Common myeloid progenitor, CD34-positive (primary cell): ENCODE results near the gene MCTP2.

Experiments
- CTCF ChIA-PET: fragments of 350-600 bp; sonication (Branson Sonifier 250); formaldehyde crosslinking; loops from one replicate; lab custom pipeline; 2021; ENCODE audit warnings: antibody characterized with exemption; lab: Charles Lee
- POLR2A ChIA-PET: fragments of 350-600 bp; sonication (Branson Sonifier 250); formaldehyde crosslinking; loops from one replicate; lab custom pipeline; 2021; ENCODE audit warnings: antibody characterized with exemption; lab: Charles Lee
- DNase-seq, 3 donors: peaks; one replicate each; pipeline versions ENCODE4 v3.0.0 to v3.0.0-alpha.2; 2013
- H3K27ac ChIP-seq, 2 experiments: 1 replicate in 1 of 2; 2 replicates in 1 of 2; pipeline ENCODE4 v1.7.0; 2013; ENCODE audit warnings: inconsistent platforms in 2 of 2, low read length in 2 of 2, mild to moderate bottlenecking in 2 of 2, low read depth in 1 of 2, moderate library complexity in 1 of 2; ENCODE audit not compliant: severe bottlenecking in 2 of 2, insufficient read depth in 1 of 2, poor library complexity in 1 of 2
- H3K27me3 ChIP-seq, 5 experiments: replicated peaks in 2 of 5; 1 replicate in 3 of 5; 2 replicates in 2 of 5; pipeline versions ENCODE4 v1.6.1 to v1.7.0; 2013; ENCODE audit warnings: low read length in 4 of 5, mild to moderate bottlenecking in 2 of 5, moderate library complexity in 2 of 5, inconsistent platforms in 1 of 5; ENCODE audit not compliant: insufficient read depth in 5 of 5, control insufficient read depth in 4 of 5
- H3K36me3 ChIP-seq, 4 experiments: 1 replicate in 2 of 4; 2 replicates in 2 of 4; pipeline versions ENCODE4 v1.6.1 to v1.7.0; 2013; ENCODE audit warnings: low read length in 3 of 4, control low read depth in 1 of 4, mild to moderate bottlenecking in 1 of 4; ENCODE audit not compliant: control insufficient read depth in 4 of 4, insufficient read depth in 4 of 4
- H3K4me1 ChIP-seq, 4 experiments: 1 replicate in 3 of 4; 2 replicates in 1 of 4; pipeline versions ENCODE4 v1.6.1 to v1.7.1; 2013; ENCODE audit warnings: low read length in 3 of 4, mild to moderate bottlenecking in 3 of 4, control low read depth in 1 of 4, inconsistent platforms in 1 of 4, moderate library complexity in 1 of 4; ENCODE audit not compliant: control insufficient read depth in 4 of 4, insufficient read depth in 4 of 4; ENCODE audit errors: control extremely low read depth in 1 of 4
- H3K4me3 ChIP-seq, 7 experiments: 1 replicate in 4 of 7; 2 replicates in 3 of 7; pipeline versions ENCODE4 v1.5.1 to v1.7.0; 2013; ENCODE audit warnings: mild to moderate bottlenecking in 7 of 7, low read length in 6 of 7, moderate library complexity in 6 of 7, inconsistent platforms in 2 of 7, low read depth in 2 of 7, control low read depth in 1 of 7; ENCODE audit not compliant: insufficient read depth in 4 of 7, control insufficient read depth in 1 of 7; ENCODE audit errors: extremely low read depth in 1 of 7
- H3K9me3 ChIP-seq, 5 experiments: 1 replicate in 4 of 5; 2 replicates in 1 of 5; pipeline versions ENCODE4 v1.6.1 to v1.7.1; 2013; ENCODE audit warnings: low read length in 4 of 5, mild to moderate bottlenecking in 2 of 5, inconsistent platforms in 1 of 5, low read depth in 1 of 5, moderate library complexity in 1 of 5; ENCODE audit not compliant: control insufficient read depth in 4 of 5, insufficient read depth in 2 of 5; ENCODE audit errors: control extremely low read depth in 1 of 5
- WGBS: methylation state at CpG from one replicate; pipeline ENCODE4 v1.1.5; 2013; ENCODE audit not compliant: insufficient coverage; 5-methylcytosine and 5-hydroxymethylcytosine counted together

MCTP2 gene

GRCh38 chr15:94324835-94325767, 93.7 kb downstream of the MCTP2 start:
- H3K36me3 ChIP-seq, result peaks cover 6 to 53% (median 24%) of the 10 kb centered on the region in 4 experiments
- CTCF ChIA-PET, result interaction anchor here (0.8 to 10.7 kb wide), 28 partner anchors 8 to 1297 kb away, joined by 3 to 222 read pairs (median 8); partner anchors contain the start of gene MCTP2
- no peaks in the 10 kb centered on the region for H3K9me3 ChIP-seq
- DNase-seq, result peak in 1 of 3 donors; percentile 25
- H3K4me1 ChIP-seq, result peaks cover 6 to 32% (median 29%) of the 10 kb centered on the region in 4 experiments
- no peaks in the 10 kb centered on the region for H3K27me3 ChIP-seq
- POLR2A ChIA-PET, result interaction anchor here (0.6 to 3.0 kb wide), 4 partner anchors 37 to 161 kb away, joined by 4 to 13 read pairs (median 9); partner anchors contain the start of gene MCTP2
- no peak overlapping the region for H3K27ac ChIP-seq
- H3K4me3 ChIP-seq, result no peak overlapping the region
- 95% methylated on average over 10 of the region's 15 CpGs for WGBS

GRCh38 chr15:94327356-94327936, 96.1 kb downstream of the MCTP2 start:
- no peak overlapping the region for H3K4me3 ChIP-seq
- DNase-seq, result peak; percentile 31 to 67 (median 66)
- ChIA-PET CTCF (interaction anchor here (0.7 to 10.7 kb wide), 7 partner anchors 11 to 163 kb away, joined by 3 to 222 read pairs (median 3); no protein-coding TSS in a partner anchor), POLR2A (no interaction called here)
- no peaks in the 10 kb centered on the region for H3K9me3 ChIP-seq
- peaks cover 6 to 30% (median 27%) of the 10 kb centered on the region in 4 experiments for H3K4me1 ChIP-seq
- H3K27ac ChIP-seq, result no peak overlapping the region
- WGBS, result no CpG with 5 or more reads among the region's 2 CpGs
- H3K36me3 ChIP-seq, result peaks cover 6 to 53% (median 19%) of the 10 kb centered on the region in 4 experiments
- no peaks in the 10 kb centered on the region for H3K27me3 ChIP-seq

- H3K4me1 ChIP-seq, result peaks cover 0 to 8% (median 3%) of the 10 kb centered on the region in 4 experiments
- H3K4me3 ChIP-seq, result no peak overlapping the region
- H3K9me3 ChIP-seq, result no peaks in the 10 kb centered on the region
- ChIA-PET CTCF (interaction anchor here (0.9 to 6.4 kb wide), 11 partner anchors 8 to 1244 kb away, joined by 3 to 53 read pairs (median 3); no protein-coding TSS in a partner anchor), POLR2A (no interaction called here)
- no peak overlapping the region for H3K27ac ChIP-seq
- H3K27me3 ChIP-seq, result no peaks in the 10 kb centered on the region
- peaks cover 6 to 47% (median 23%) of the 10 kb centered on the region in 4 experiments for H3K36me3 ChIP-seq
- no peak for DNase-seq
- 90% methylated on average over 3 of the region's 3 CpGs for WGBS
Observed at GRCh38 chr15:94331731-94332130, 100.4 kb downstream of the MCTP2 start.

GRCh38 chr15:94335616-94336015, 104.3 kb downstream of the MCTP2 start:
- Histone ChIP-seq H3K27ac (no peak overlapping the region), H3K4me1 (peaks cover 0 to 8% (median 3%) of the 10 kb centered on the region in 4 experiments), H3K36me3 (peaks cover 12 to 56% (median 27%) of the 10 kb centered on the region in 4 experiments), H3K9me3 (no peaks in the 10 kb centered on the region), H3K4me3 (no peak overlapping the region), H3K27me3 (no peaks in the 10 kb centered on the region)
- ChIA-PET POLR2A (no interaction called here), CTCF (interaction anchor here (5.1 to 6.4 kb wide), 2 partner anchors 11 to 172 kb away, joined by 36 to 53 read pairs; no protein-coding TSS in a partner anchor)
- no peak for DNase-seq
- no CpG with 5 or more reads among the region's 3 CpGs for WGBS

GRCh38 chr15:94336817-94337467, 105.6 kb downstream of the MCTP2 start:
- Histone ChIP-seq H3K4me3 (no peak overlapping the region), H3K27ac (no peak overlapping the region), H3K9me3 (no peaks in the 10 kb centered on the region), H3K27me3 (no peaks in the 10 kb centered on the region), H3K4me1 (peaks cover 0 to 2% (median 0%) of the 10 kb centered on the region in 4 experiments), H3K36me3 (peaks cover 15 to 62% (median 29%) of the 10 kb centered on the region in 4 experiments)
- WGBS, result 100% methylated on average over 12 of the region's 13 CpGs
- ChIA-PET CTCF (interaction anchor here (6.8 kb wide), 1 partner anchor 12 kb away, joined by 27 read pairs; no protein-coding TSS in a partner anchor), POLR2A (no interaction called here)
- no peak for DNase-seq

- Histone ChIP-seq H3K27ac (no peak overlapping the region), H3K27me3 (no peaks in the 10 kb centered on the region), H3K4me3 (no peak overlapping the region), H3K9me3 (no peaks in the 10 kb centered on the region), H3K4me1 (peaks cover 0 to 5% (median 0%) of the 10 kb centered on the region in 4 experiments), H3K36me3 (peaks cover 15 to 63% (median 26%) of the 10 kb centered on the region in 4 experiments)
- no peak for DNase-seq
- POLR2A ChIA-PET, result no interaction called here
- 96% methylated on average over 7 of the region's 16 CpGs for WGBS
- CTCF ChIA-PET, result interaction anchor here (0.7 to 6.8 kb wide), 3 partner anchors 11 to 254 kb away, joined by 3 to 27 read pairs (median 4); no protein-coding TSS in a partner anchor
Observed at GRCh38 chr15:94338243-94338846, 107.0 kb downstream of the MCTP2 start.
